ENCODE data around the gene ADARB2.

The ADARB2 gene

GRCh38 chr10:1660815-1661214 is 76.5 kb downstream of the ADARB2 start:
- TF ChIP-seq CTCF (IDR thresholded peaks at IDR 0.05; ENCODE audit: insufficient read depth, low read length, missing control alignments) = no peak
- POLR2A ChIA-PET = no interaction called here
- CTCF ChIA-PET = no interaction called here
- H3K4me3 ChIP-seq (ENCODE audit: low read depth, low read length) = no peak overlapping the region
- no peak for DNase-seq (ENCODE audit: low read depth, low spot score)

- CTCF ChIA-PET = no interaction called here
- no peak overlapping the region for H3K4me3 ChIP-seq (ENCODE audit: low read depth, low read length)
- DNase-seq (ENCODE audit: low read depth, low spot score) = no peak
- POLR2A ChIA-PET = no interaction called here
- TF ChIP-seq CTCF (IDR thresholded peaks at IDR 0.05; ENCODE audit: insufficient read depth, low read length, missing control alignments) = no peak
Measured at GRCh38 chr10:1660386-1660785, 76.9 kb downstream of the ADARB2 start.

- no peak for TF ChIP-seq CTCF (IDR thresholded peaks at IDR 0.05; ENCODE audit: insufficient read depth, low read length, missing control alignments)
- no peak overlapping the region for H3K4me3 ChIP-seq (ENCODE audit: low read depth, low read length)
- CTCF ChIA-PET = no interaction called here
- POLR2A ChIA-PET = no interaction called here
- DNase-seq (ENCODE audit: low read depth, low spot score) = no peak
Measured at GRCh38 chr10:1659221-1659791, 78.0 kb downstream of the ADARB2 start.

- DNase-seq (ENCODE audit: low read depth, low spot score) = no peak
- ChIA-PET POLR2A (no interaction called here), CTCF (no interaction called here)
- no peak overlapping the region for H3K4me3 ChIP-seq (ENCODE audit: low read depth, low read length)
- no peak for TF ChIP-seq CTCF (IDR thresholded peaks at IDR 0.05; ENCODE audit: insufficient read depth, low read length, missing control alignments)
Measured at GRCh38 chr10:1658658-1659057, 78.7 kb downstream of the ADARB2 start.

GRCh38 chr10:1657479-1657878 is 79.8 kb downstream of the ADARB2 start:
- ChIA-PET CTCF (no interaction called here), POLR2A (no interaction called here)
- no peak for TF ChIP-seq CTCF (IDR thresholded peaks at IDR 0.05; ENCODE audit: insufficient read depth, low read length, missing control alignments)
- DNase-seq (ENCODE audit: low read depth, low spot score) = no peak
- H3K4me3 ChIP-seq (ENCODE audit: low read depth, low read length) = no peak overlapping the region

- no peak for DNase-seq (ENCODE audit: low read depth, low spot score)
- ChIA-PET POLR2A (no interaction called here), CTCF (no interaction called here)
- no peak overlapping the region for H3K4me3 ChIP-seq (ENCODE audit: low read depth, low read length)
- no peak for TF ChIP-seq CTCF (IDR thresholded peaks at IDR 0.05; ENCODE audit: insufficient read depth, low read length, missing control alignments)
Measured at GRCh38 chr10:1655367-1655766, 82.0 kb downstream of the ADARB2 start.

All from AG04449 (cell line).